OCI-LY1 (cell line): ENCODE measurements around the gene GSDME.

ENCODE experiments used
- H2AFZ ChIP-seq: fragments of 200-600 bp; sonication (generic), shearing (Covaris generic); 2 replicates; pipeline ENCODE4 v1.6.0; 2014; ENCODE audit warnings: antibody characterized with exemption, mild to moderate bottlenecking, low read length
- H3F3A ChIP-seq: fragments of 200-600 bp; sonication (generic), shearing (Covaris generic); 2 replicates; pipeline ENCODE4 v1.6.0; 2014; ENCODE audit warnings: mild to moderate bottlenecking, antibody characterized with exemption, low read length, moderate library complexity; ENCODE audit not compliant: insufficient read depth
- H3K27ac ChIP-seq: fragments of 200-600 bp; sonication (generic); 2 replicates; pipeline ENCODE4 v1.5.1; 2014; ENCODE audit warnings: low read length, mixed run types, mild to moderate bottlenecking, low read depth; ENCODE audit not compliant: poor library complexity, severe bottlenecking
- H3K27me3 ChIP-seq: fragments of 200-600 bp; sonication (generic); 2 replicates; pipeline ENCODE4 v1.6.0; 2014; ENCODE audit warnings: antibody characterized with exemption, mild to moderate bottlenecking, low read length, moderate library complexity; ENCODE audit not compliant: insufficient read depth
- H3K36me3 ChIP-seq: fragments of 200-600 bp; sonication (generic); 2 replicates; pipeline ENCODE4 v1.6.1; 2014; ENCODE audit warnings: mild to moderate bottlenecking, antibody characterized with exemption, low read length, moderate library complexity, mixed read lengths; ENCODE audit not compliant: insufficient read depth
- H3K4me1 ChIP-seq: fragments of 200-600 bp; sonication (generic); 2 replicates; pipeline ENCODE4 v1.5.1; 2014; ENCODE audit warnings: mild to moderate bottlenecking, low read length, moderate library complexity; ENCODE audit not compliant: insufficient read depth, severe bottlenecking
- H3K4me2 ChIP-seq: fragments of 200-600 bp; sonication (generic), shearing (Covaris generic); 2 replicates; pipeline ENCODE4 v1.6.1; 2014; ENCODE audit warnings: low read length
- H3K4me3 ChIP-seq: fragments of 200-600 bp; sonication (generic); 2 replicates; pipeline ENCODE4 v1.5.1; 2014; ENCODE audit warnings: low read length, low read depth, mild to moderate bottlenecking, mixed read lengths; ENCODE audit not compliant: poor library complexity, severe bottlenecking
- H3K79me2 ChIP-seq: fragments of 200-600 bp; shearing (Covaris generic); 2 replicates; pipeline ENCODE4 v1.6.1; 2016; ENCODE audit warnings: mixed run types, low read length, mixed read lengths; ENCODE audit not compliant: insufficient read depth
- H3K9ac ChIP-seq: fragments of 200-600 bp; sonication (generic), shearing (Covaris generic); 2 replicates; pipeline ENCODE4 v1.6.1; 2014; ENCODE audit warnings: mild to moderate bottlenecking, low read length, mixed read lengths
- H3K9me2 ChIP-seq: fragments of 200-600 bp; sonication (generic), shearing (Covaris generic); 2 replicates; pipeline ENCODE4 v1.6.1; 2014; ENCODE audit warnings: low read depth, mild to moderate bottlenecking, low read length, mixed read lengths
- H3K9me3 ChIP-seq: fragments of 200-600 bp; shearing (Covaris generic); 2 replicates; pipeline ENCODE4 v1.6.1; 2014; ENCODE audit warnings: low read length, mixed read lengths
- H4K20me1 ChIP-seq: fragments of 200-600 bp; sonication (generic), shearing (Covaris generic); 2 replicates; pipeline ENCODE4 v1.6.0; 2016; ENCODE audit warnings: mild to moderate bottlenecking, low read length; ENCODE audit not compliant: insufficient read depth
- CTCF ChIP-seq: fragments of 200-600 bp; sonication (generic), shearing (Covaris generic); IDR thresholded peaks from 2 replicates; pipeline ENCODE4 v1.5.1; 2017; ENCODE audit warnings: mild to moderate bottlenecking, antibody characterized with exemption, low read length, moderate library complexity, mixed read lengths
- EZH2 ChIP-seq: fragments of 200-600 bp; sonication (generic), shearing (Covaris generic); IDR thresholded peaks from 2 replicates; pipeline ENCODE4 v1.8.0; 2017; ENCODE audit warnings: borderline replicate concordance, mixed run types, mild to moderate bottlenecking, antibody characterized with exemption, low read length, moderate library complexity, mixed read lengths

GSDME gene

GRCh38 chr7:24745355-24745754, 11.9 kb downstream of the GSDME start:
- Histone ChIP-seq H2AFZ (no peak overlapping the region), H3K4me2 (no peak overlapping the region), H3K4me1 (no peaks in the 10 kb centered on the region), H3K27ac (no peak overlapping the region), H3K9ac (no peak overlapping the region), H3K9me3 (no peaks in the 10 kb centered on the region), H3K4me3 (no peak overlapping the region), H4K20me1 (no peaks in the 10 kb centered on the region), H3K9me2 (no peaks in the 10 kb centered on the region), H3K79me2 (no peaks in the 10 kb centered on the region), H3K36me3 (no peaks in the 10 kb centered on the region), H3F3A (no peaks in the 10 kb centered on the region), H3K27me3 (no peaks in the 10 kb centered on the region)
- TF ChIP-seq CTCF (no peak), EZH2 (no peak)

GRCh38 chr7:24743471-24743870, 13.8 kb downstream of the GSDME start:
- no peaks in the 10 kb centered on the region for H3K9me2 ChIP-seq
- no peak for TF ChIP-seq CTCF
- no peak for TF ChIP-seq EZH2
- peaks cover 5% of the 10 kb centered on the region; the same call in 1 of the 2 replicates for H3K9me3 ChIP-seq
- H3K4me1 ChIP-seq = no peaks in the 10 kb centered on the region
- no peaks in the 10 kb centered on the region for H3F3A ChIP-seq
- H4K20me1 ChIP-seq = no peaks in the 10 kb centered on the region
- no peaks in the 10 kb centered on the region for H3K79me2 ChIP-seq
- no peak overlapping the region for H3K9ac ChIP-seq
- no peaks in the 10 kb centered on the region for H3K36me3 ChIP-seq
- no peak overlapping the region for H3K4me3 ChIP-seq
- no peak overlapping the region for H3K4me2 ChIP-seq
- H2AFZ ChIP-seq = no peak overlapping the region
- no peaks in the 10 kb centered on the region for H3K27me3 ChIP-seq
- H3K27ac ChIP-seq = no peak overlapping the region

GRCh38 chr7:24742506-24743162, 14.6 kb downstream of the GSDME start:
- Histone ChIP-seq H3K4me1 (no peaks in the 10 kb centered on the region), H3K9ac (no peak overlapping the region), H3K79me2 (no peaks in the 10 kb centered on the region), H3K27ac (no peak overlapping the region), H3K9me3 (peaks cover 9% of the 10 kb centered on the region; the same call in 1 of the 2 replicates), H3K36me3 (no peaks in the 10 kb centered on the region), H3K9me2 (no peaks in the 10 kb centered on the region), H4K20me1 (no peaks in the 10 kb centered on the region), H3K4me2 (no peak overlapping the region), H3K27me3 (no peaks in the 10 kb centered on the region), H3K4me3 (no peak overlapping the region), H3F3A (no peaks in the 10 kb centered on the region), H2AFZ (no peak overlapping the region)
- TF ChIP-seq EZH2 = no peak
- TF ChIP-seq CTCF = no peak
